Lower leg skin (tissue), 3 donors: ENCODE measurements around the gene KIF3B.

Experiments used
- CTCF ChIP-seq, 3 donors: fragments of 450-650 bp; IDR thresholded peaks; one replicate each; pipeline ENCODE4 v1.5.1; 2016; ENCODE audit warnings: antibody characterized with exemption in 3 of 3, mild to moderate bottlenecking in 3 of 3, moderate library complexity in 2 of 3
- POLR2A ChIP-seq, 2 donors: fragments of 450-650 bp; IDR thresholded peaks; one replicate each; pipeline ENCODE4 v1.6.1; 2016 to 2017; ENCODE audit warnings: antibody characterized with exemption in 2 of 2, mild to moderate bottlenecking in 1 of 2, moderate library complexity in 1 of 2

GRCh38 chr20:32353848-32354496 is 76.5 kb downstream of the KIF3B start:
- no peak for TF ChIP-seq CTCF (IDR thresholded peaks at IDR 0.05)
- no peak for TF ChIP-seq POLR2A (IDR thresholded peaks at IDR 0.05)
